HG02763 (cell line): ENCODE measurements around the gene ARIH2.

Experiments
- ATAC-seq: cut with Tn5 transposase; IDR thresholded peaks from one replicate; pipeline ENCODE4 v1.9.1; 2021; ENCODE audit warnings: mild to moderate bottlenecking, moderate library complexity; ENCODE audit not compliant: unreplicated experiment

The ARIH2 gene

GRCh38 chr3:48966876-48967361 is 48.3 kb downstream of the ARIH2 start:
- no peak for ATAC-seq

GRCh38 chr3:48970586-48970985 is 51.9 kb downstream of the ARIH2 start:
- no peak for ATAC-seq

- no peak for ATAC-seq
Observed at GRCh38 chr3:48974076-48974864, 55.6 kb downstream of the ARIH2 start.

GRCh38 chr3:48979451-48979850 is 60.8 kb downstream of the ARIH2 start:
- no peak for ATAC-seq

GRCh38 chr3:48980295-48980694 is 61.7 kb downstream of the ARIH2 start:
- ATAC-seq: no peak

GRCh38 chr3:48982016-48982415 is 63.4 kb downstream of the ARIH2 start:
- no peak for ATAC-seq

GRCh38 chr3:48982686-48983085 is 64.0 kb downstream of the ARIH2 start:
- no peak for ATAC-seq

GRCh38 chr3:48983096-48983495 is 64.5 kb downstream of the ARIH2 start:
- no peak for ATAC-seq

- ATAC-seq: no peak
Observed at GRCh38 chr3:48984663-48985062, 66.0 kb downstream of the ARIH2 start.

- no peak for ATAC-seq
Observed at GRCh38 chr3:48985831-48986376, 67.3 kb downstream of the ARIH2 start.

- no peak for ATAC-seq
Observed at GRCh38 chr3:48989126-48989795, 70.6 kb downstream of the ARIH2 start.

- ATAC-seq: peak; percentile 43
Observed at GRCh38 chr3:48989796-48990635, 71.4 kb downstream of the ARIH2 start, which contains the start of gene P4HTM. P4HTM (plus strand) TSS chr3:48990241; CDS start chr3:48990257, 16 bp downstream.

- ATAC-seq: no peak
Observed at GRCh38 chr3:48990636-48991469, 72.2 kb downstream of the ARIH2 start.

- ATAC-seq: no peak
Observed at GRCh38 chr3:48991851-48992545, 73.4 kb downstream of the ARIH2 start.

GRCh38 chr3:48993834-48994233 is 75.2 kb downstream of the ARIH2 start:
- ATAC-seq: no peak

- no peak for ATAC-seq
Observed at GRCh38 chr3:48996640-48997039, 78.0 kb downstream of the ARIH2 start.

GRCh38 chr3:48997102-48997635 is 78.5 kb downstream of the ARIH2 start:
- no peak for ATAC-seq

GRCh38 chr3:48997714-48998637 is 79.3 kb downstream of the ARIH2 start:
- no peak for ATAC-seq
